Activated CD4-positive, alpha-beta T cell treated with anti-CD3 and anti-CD28 coated beads for 36 hours (primary cell): ENCODE measurements around the gene FIG4. TPM values are rescaled to one million over a fixed set of nuclear protein-coding genes. Genes with fewer than 3 reads are reported as not detected.

Experiments
- ATAC-seq: fragments of 200-7000 bp; cut with Tn5 transposase; one replicate; pipeline ENCODE4 v1.10.0; 2021; ENCODE audit warnings: mild to moderate bottlenecking, moderate library complexity
- CTCF ChIA-PET: fragments of 350-600 bp; sonication (Branson Sonifier 250); formaldehyde crosslinking; loops from one replicate; lab custom pipeline; 2021; ENCODE audit warnings: antibody characterized with exemption; lab: Charles Lee
- POLR2A ChIA-PET: fragments of 350-600 bp; sonication (Branson Sonifier 250); formaldehyde crosslinking; loops from one replicate; lab custom pipeline; 2021; ENCODE audit warnings: antibody characterized with exemption, inconsistent platforms; lab: Charles Lee
- DNase-seq: peaks from one replicate; pipeline ENCODE4 v3.0.0-alpha.2; 2020
- H3K27ac Mint-ChIP-seq: one replicate; pipeline ENCODE4 v1.8.0; 2021; ENCODE audit warnings: mixed read lengths
- H3K27me3 Mint-ChIP-seq: one replicate; pipeline ENCODE4 v1.8.0; 2021; ENCODE audit warnings: mixed read lengths
- H3K36me3 Mint-ChIP-seq: one replicate; pipeline ENCODE4 v1.8.0; 2021; ENCODE audit warnings: low read depth, mixed read lengths
- H3K4me1 Mint-ChIP-seq: one replicate; pipeline ENCODE4 v1.8.0; 2021; ENCODE audit warnings: mixed read lengths
- H3K4me3 Mint-ChIP-seq: one replicate; pipeline ENCODE4 v1.8.0; 2021; ENCODE audit warnings: mild to moderate bottlenecking, moderate library complexity, mixed read lengths
- H3K9me3 Mint-ChIP-seq: one replicate; pipeline ENCODE4 v1.8.0; 2021; ENCODE audit warnings: low read depth, mixed read lengths
- intact Hi-C, 2 experiments: fragments of 100-400 bp; cut with DNase I in 1 of 2; cut with micrococcal nuclease in 1 of 2; formaldehyde crosslinking; loops; one replicate each; pipeline versions ENCODE4 v1.14.2 to v1.15.1; 2022 to 2024; cut with DNase I, micrococcal nuclease
- total RNA-seq, 2 experiments: library from RNA; stranded (reverse); gene quantifications; one replicate each; pipeline ENCODE4 v1.2.3, GENCODE V29; 2021

Gene FIG4
- total RNA-seq, 2 experiments from 2014 or later: 14.4 to 17.5 TPM

DNA sequence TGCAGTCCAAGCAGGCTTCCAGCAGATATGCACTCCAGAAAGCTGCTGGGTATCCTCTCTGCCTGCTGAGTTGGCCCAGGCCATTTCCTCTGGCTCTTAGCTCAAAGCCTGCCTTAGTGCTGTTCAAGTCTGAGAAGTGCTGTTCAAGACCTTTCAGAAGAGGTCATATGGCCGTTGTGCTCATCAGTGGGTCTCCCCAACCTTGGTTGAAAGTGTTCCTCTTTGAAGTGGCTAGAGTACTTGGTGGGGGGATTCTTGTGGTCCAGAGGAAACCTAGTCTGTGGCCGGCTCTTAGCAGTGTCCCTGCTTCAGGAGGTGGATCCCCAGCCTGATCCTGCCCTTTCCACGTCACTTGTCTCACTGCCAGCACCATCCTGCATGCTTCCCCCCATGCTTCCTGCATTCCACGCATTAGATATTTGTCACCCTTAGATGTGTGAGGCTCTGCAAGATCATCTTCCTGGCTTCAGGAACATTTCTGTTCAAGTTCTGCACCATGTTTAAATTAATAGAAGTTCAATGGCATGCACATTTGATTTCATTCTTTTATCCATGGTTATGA lies 105.0 kb downstream of the FIG4 start:
- POLR2A ChIA-PET: no interaction called here
- H3K4me1 Mint-ChIP-seq: peaks cover 4% of the 10 kb centered on the region
- CTCF ChIA-PET: no interaction called here

DNA sequence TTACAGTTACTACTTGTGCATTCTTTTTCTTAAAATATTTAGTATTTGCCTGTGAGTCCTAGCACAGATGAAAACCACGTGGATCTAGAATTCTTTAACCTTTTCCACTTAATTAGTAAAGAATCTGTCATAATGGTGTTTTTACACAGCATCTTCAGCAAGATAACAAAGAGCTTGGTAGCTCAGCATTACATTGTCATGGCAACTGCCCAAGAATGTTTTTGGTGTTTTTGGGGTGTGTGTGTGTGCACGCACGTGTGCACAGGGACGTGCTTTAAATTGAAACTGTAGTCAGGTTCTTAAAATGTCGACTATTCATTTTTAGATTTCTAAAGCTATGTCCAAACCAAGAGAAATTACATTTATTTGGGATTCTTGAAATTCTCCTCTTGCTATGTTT lies 108.0 kb downstream of the FIG4 start:
- Mint-ChIP-seq H3K36me3 (peaks cover 4% of the 10 kb centered on the region), H3K4me3 (no peak overlapping the region), H3K27ac (no peak overlapping the region), H3K4me1 (no peaks in the 10 kb centered on the region), H3K9me3 (no peaks in the 10 kb centered on the region), H3K27me3 (no peaks in the 10 kb centered on the region)
- no peak for ATAC-seq
- intact Hi-C loops: no loop called here
- ChIA-PET POLR2A (no interaction called here), CTCF (interaction anchor here (1.2 kb wide), 1 partner anchor 241 kb away, joined by 3 read pairs; no protein-coding TSS in a partner anchor)
- DNase-seq: no peak

More for the DNA sequence above, 105.0 kb downstream of the FIG4 start:
- Mint-ChIP-seq H3K27me3 (no peaks in the 10 kb centered on the region), H3K9me3 (no peaks in the 10 kb centered on the region), H3K4me3 (no peak overlapping the region), H3K27ac (no peak overlapping the region), H3K36me3 (peaks cover 7% of the 10 kb centered on the region)
- DNase-seq: no peak
- no peak for ATAC-seq
- intact Hi-C loops: no loop called here

DNA sequence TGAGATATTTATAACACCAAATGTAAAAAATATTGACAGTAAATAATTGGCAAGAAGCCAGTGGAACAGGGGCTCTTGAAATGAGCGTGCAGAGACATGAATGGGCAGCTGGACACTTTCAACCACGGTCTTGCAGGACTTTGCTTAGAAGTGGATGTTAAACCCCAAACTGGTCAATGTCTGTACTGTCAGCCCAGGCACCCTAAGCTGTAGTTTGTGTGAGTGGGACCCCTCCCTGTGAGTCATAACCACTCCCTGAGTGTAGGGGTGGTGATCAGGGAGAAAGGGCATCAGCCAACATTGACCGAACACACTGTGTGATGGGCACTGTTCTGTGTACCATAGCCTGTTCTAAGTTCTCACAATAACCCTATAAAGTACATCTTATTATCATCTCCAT lies 108.6 kb downstream of the FIG4 start:
- intact Hi-C loops: no loop called here
- H3K9me3 Mint-ChIP-seq: no peaks in the 10 kb centered on the region
- no peak overlapping the region for H3K4me3 Mint-ChIP-seq
- ATAC-seq: no peak
- peaks cover 4% of the 10 kb centered on the region for H3K36me3 Mint-ChIP-seq
- ChIA-PET POLR2A (no interaction called here), CTCF (no interaction called here)
- no peak overlapping the region for H3K27ac Mint-ChIP-seq
- H3K27me3 Mint-ChIP-seq: no peaks in the 10 kb centered on the region
- DNase-seq: no peak
- no peaks in the 10 kb centered on the region for H3K4me1 Mint-ChIP-seq

DNA sequence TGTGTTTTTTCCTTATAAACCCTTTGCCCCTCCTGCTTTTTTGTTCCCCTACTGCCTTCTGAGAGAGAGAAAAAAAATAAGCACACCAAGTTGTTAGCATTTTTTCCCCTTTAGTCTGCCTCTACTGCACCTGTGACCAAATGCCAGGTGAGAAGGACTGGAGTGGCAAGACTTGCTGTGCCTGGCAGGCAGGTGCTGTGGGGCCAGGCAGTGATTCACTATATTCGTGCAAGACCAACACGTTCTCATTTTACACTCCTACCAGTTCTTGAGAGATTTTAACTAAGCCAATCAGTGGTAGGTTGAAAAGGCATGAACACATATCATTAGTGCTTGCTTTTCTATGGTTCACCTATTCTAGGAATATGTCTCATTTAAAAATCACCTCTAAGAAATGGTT lies 109.7 kb downstream of the FIG4 start:
- Mint-ChIP-seq H3K9me3 (no peaks in the 10 kb centered on the region), H3K36me3 (peaks cover 4% of the 10 kb centered on the region), H3K4me1 (no peaks in the 10 kb centered on the region), H3K4me3 (no peak overlapping the region), H3K27me3 (no peaks in the 10 kb centered on the region), H3K27ac (no peak overlapping the region)
- POLR2A ChIA-PET: no interaction called here
- intact Hi-C loops: no loop called here
- CTCF ChIA-PET: no interaction called here
- DNase-seq (no peak), ATAC-seq (no peak)

DNA sequence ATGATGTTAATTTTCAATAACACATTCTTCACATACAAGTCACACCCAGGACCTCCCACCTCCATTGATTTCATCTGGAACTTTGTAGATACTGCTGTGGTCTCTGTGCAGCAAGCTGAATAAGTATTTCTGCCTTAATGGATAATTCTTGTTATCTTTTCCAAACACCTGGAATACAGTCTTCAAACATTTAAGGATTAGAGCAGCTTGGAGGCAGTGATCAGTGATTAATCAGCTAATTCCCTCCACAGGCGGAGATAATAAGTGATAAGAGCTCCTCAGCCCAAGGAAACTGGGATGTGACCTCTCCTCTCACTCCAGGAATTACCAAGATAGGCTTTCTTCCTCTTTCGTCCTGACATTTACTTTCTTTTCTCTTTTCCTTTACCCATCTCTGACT lies 110.7 kb downstream of the FIG4 start:
- Mint-ChIP-seq H3K27me3 (no peaks in the 10 kb centered on the region), H3K27ac (no peak overlapping the region), H3K36me3 (peaks cover 9% of the 10 kb centered on the region), H3K4me1 (no peaks in the 10 kb centered on the region), H3K9me3 (no peaks in the 10 kb centered on the region), H3K4me3 (no peak overlapping the region)
- CTCF ChIA-PET: no interaction called here
- intact Hi-C loops: no loop called here
- DNase-seq (no peak), ATAC-seq (no peak)
- POLR2A ChIA-PET: no interaction called here

DNA sequence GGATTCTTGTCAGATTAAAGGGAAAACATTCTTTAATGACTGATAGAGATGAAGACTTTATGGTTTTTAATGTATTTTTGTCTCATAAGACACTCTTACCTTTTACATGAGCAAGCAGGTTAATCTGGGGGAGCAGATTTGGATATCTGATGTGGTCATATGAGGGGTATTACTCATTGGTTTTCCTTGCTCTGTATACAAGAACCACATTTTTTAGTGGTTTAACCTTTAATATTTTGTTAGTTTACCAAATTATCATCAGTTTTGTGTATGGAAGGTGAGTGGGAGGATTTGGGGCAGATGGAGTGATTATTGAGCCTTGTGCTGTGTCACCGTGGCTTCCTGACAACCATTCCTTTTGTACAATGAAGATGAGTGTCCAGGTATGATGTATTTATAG lies 112.9 kb downstream of the FIG4 start:
- no peak for ATAC-seq
- CTCF ChIA-PET: interaction anchor here (1.8 kb wide), 1 partner anchor 586 kb away, joined by 4 read pairs; no protein-coding TSS in a partner anchor
- no peak overlapping the region for H3K27ac Mint-ChIP-seq

DNA sequence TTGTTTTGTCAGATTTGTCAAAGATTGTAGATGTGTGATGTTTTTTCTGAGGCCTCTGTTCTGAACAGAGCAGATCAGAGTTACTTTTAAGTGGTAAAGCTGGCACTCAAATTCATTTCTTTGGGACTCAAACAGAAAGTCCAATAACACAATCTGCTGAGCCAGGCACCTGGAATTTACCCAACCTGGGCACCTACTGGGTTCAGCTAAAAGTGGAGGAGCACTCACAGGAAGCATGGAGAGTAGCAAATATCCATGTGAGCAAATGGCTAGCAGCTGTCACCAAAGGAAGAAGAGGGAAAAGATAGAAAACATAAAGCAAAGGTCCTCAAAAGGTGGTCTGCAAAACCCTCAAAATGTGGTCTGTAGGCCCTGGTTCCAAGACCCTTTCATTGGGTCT lies 116.8 kb downstream of the FIG4 start:
- Mint-ChIP-seq H3K27me3 (no peaks in the 10 kb centered on the region), H3K27ac (no peak overlapping the region), H3K9me3 (no peaks in the 10 kb centered on the region), H3K4me1 (no peaks in the 10 kb centered on the region), H3K4me3 (no peak overlapping the region), H3K36me3 (peaks cover 12% of the 10 kb centered on the region)
- ChIA-PET POLR2A (no interaction called here), CTCF (no interaction called here)
- ATAC-seq: no peak
- intact Hi-C loops: no loop called here
- DNase-seq: no peak

More for the DNA sequence above, 112.9 kb downstream of the FIG4 start:
- Mint-ChIP-seq H3K4me1 (no peaks in the 10 kb centered on the region), H3K4me3 (no peak overlapping the region), H3K36me3 (peaks cover 15% of the 10 kb centered on the region), H3K9me3 (no peaks in the 10 kb centered on the region), H3K27me3 (no peaks in the 10 kb centered on the region)
- no peak for DNase-seq
- POLR2A ChIA-PET: no interaction called here
- intact Hi-C loops: no loop called here

DNA sequence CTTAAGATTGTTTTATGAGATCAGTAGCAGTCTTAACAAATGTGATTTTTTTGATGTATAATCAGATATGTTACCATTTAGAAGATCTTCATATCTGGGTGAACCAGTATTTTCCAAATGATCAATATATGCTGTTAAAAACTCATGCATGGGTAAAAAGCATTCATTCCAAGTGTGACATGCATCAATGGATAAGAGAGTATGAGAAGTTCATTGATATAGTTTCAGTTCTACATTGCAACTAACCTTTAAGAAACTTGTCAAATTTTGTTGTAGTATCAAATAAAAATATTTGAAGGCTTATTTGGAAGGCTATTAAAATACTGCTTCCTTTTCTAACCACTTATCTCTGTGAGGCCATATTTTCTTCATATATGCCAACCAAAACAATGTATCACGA lies 117.7 kb downstream of the FIG4 start:
- ATAC-seq (no peak), DNase-seq (no peak)
- H3K4me1 Mint-ChIP-seq: no peaks in the 10 kb centered on the region
- H3K27me3 Mint-ChIP-seq: no peaks in the 10 kb centered on the region
- ChIA-PET POLR2A (no interaction called here), CTCF (no interaction called here)
- H3K27ac Mint-ChIP-seq: no peak overlapping the region
- no peak overlapping the region for H3K4me3 Mint-ChIP-seq
- peaks cover 11% of the 10 kb centered on the region for H3K36me3 Mint-ChIP-seq
- H3K9me3 Mint-ChIP-seq: no peaks in the 10 kb centered on the region
- intact Hi-C loops: no loop called here

DNA sequence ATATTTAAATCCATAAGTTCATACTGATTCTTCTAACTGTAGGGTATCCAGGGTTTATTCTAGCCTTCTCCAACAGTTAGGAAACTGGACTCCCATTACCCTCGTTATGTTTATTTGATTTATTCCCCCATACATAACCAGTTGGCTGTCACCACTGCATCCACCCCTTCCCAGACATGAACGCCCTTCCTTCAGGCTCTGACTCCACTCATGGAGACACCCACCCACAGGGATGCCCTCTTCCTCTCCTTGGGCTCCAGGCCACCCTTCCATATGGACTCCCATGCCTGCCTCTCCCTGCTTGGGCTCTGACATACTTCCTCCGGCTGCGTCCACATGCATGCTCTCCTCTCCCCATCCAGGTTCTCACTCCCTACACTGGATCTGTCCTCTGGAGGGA lies 124.0 kb downstream of the FIG4 start:
- ChIA-PET CTCF (no interaction called here), POLR2A (no interaction called here)
- ATAC-seq: no peak
- Mint-ChIP-seq H3K36me3 (no peaks in the 10 kb centered on the region), H3K4me1 (no peaks in the 10 kb centered on the region), H3K27ac (no peak overlapping the region), H3K4me3 (no peak overlapping the region), H3K27me3 (no peaks in the 10 kb centered on the region), H3K9me3 (no peaks in the 10 kb centered on the region)
- intact Hi-C loops: no loop called here
- no peak for DNase-seq

DNA sequence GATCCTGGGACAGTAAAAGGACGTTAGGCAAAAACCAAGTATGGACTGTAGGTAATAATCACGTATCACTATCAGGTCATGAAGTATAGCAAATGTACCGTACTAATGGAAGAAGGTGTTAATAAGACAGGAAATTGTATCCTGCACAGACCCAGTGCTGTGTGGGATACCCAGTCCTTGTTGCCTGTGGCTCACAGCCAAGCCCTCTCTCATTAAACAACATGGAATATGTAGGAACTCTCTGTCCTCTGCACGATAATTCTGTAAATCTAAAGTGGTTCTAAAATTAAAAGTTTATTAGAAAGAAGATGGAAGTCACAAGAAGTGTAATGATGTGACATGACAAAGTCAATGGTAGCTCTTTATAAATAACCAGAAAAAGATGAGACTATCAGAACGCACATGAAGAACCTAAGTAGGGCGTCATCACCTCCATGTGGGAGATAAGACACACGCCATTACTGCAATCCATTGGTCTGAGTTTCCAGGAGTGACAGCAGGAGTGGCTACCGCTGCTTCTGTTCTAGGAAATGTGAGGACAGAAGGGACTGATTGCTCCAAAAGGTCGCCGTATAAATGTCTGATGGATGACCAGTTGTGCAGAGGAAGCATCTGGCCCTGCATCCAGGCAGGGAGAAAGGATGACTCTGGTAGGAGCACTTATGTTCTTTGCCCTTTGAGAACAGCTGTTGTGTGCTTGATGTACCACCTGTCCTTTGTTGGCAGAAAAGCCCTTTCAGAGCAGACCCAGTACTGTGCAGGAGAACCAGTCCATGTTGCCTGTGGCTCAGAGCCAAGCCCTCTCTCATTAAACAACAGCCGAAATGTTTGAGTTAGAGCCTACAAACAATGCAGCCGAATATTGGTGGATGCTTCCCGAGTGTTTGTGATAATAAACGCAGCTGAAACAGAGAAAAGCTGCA lies 125.6 kb downstream of the FIG4 start:
- ChIA-PET CTCF (interaction anchor here (0.9 kb wide), 1 partner anchor 223 kb away, joined by 3 read pairs; no protein-coding TSS in a partner anchor), POLR2A (no interaction called here)
- ATAC-seq (no peak), DNase-seq (no peak)
- Mint-ChIP-seq H3K4me1 (no peaks in the 10 kb centered on the region), H3K9me3 (no peaks in the 10 kb centered on the region), H3K36me3 (no peaks in the 10 kb centered on the region), H3K4me3 (no peak overlapping the region), H3K27me3 (no peaks in the 10 kb centered on the region), H3K27ac (no peak overlapping the region)
- intact Hi-C loops: no loop called here

DNA sequence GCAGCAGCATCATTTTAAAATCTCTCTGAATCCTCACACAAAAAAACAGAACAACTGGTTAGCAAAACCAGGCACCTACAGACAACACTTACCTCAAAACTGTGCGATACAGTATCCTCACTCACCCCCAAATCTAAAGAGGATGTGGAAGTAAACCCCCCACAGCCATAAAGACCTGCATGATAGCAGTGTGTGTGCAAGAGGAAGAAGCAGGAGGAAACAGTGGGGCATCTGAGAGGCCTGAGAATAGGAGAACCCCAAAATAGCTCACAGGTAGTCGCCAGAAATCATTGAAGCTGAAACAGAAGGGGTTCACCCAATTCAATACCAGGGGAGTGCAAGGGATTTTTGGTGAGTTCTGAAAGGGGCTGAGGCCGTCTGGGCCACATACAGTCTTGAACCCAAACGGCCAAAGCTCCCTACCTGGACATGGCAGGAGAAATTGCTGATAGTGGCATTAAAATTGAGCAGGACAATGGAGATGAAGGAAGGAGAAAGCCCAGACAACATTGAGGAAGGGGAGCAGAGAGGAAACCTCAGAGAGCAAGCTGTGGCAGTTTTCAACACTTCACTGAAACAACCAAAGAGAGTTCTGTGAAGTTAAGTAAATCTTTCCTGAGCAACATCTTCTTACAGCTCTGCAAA lies 129.7 kb downstream of the FIG4 start:
- no peaks in the 10 kb centered on the region for H3K9me3 Mint-ChIP-seq
- no peaks in the 10 kb centered on the region for H3K27me3 Mint-ChIP-seq
- ChIA-PET CTCF (interaction anchor here (1.6 kb wide), 1 partner anchor 219 kb away, joined by 5 read pairs; no protein-coding TSS in a partner anchor), POLR2A (no interaction called here)
- H3K4me3 Mint-ChIP-seq: no peak overlapping the region
- H3K36me3 Mint-ChIP-seq: peaks cover 9% of the 10 kb centered on the region
- ATAC-seq: no peak
- DNase-seq: no peak
- H3K4me1 Mint-ChIP-seq: no peaks in the 10 kb centered on the region
- H3K27ac Mint-ChIP-seq: no peak overlapping the region
- intact Hi-C loops: no loop called here
